GM12878 (cell line): ENCODE results near the gene SLX9. TPM values are rescaled to one million over a fixed set of nuclear protein-coding genes. Genes with fewer than 3 reads are reported as not detected.

Source experiments
- ATF7 ChIP-seq: fragments of 450-650 bp; IDR thresholded peaks from 2 replicates; pipeline ENCODE4 v1.6.1; 2016; ENCODE audit warnings: low read depth, mild to moderate bottlenecking
- BHLHE40 ChIP-seq, 2 experiments: fragments of 450-650 bp in 1 of 2; IDR thresholded peaks; 2 replicates each; pipeline ENCODE4 v1.6.1; 2011 to 2017; ENCODE audit warnings: low read depth in 2 of 2, borderline replicate concordance in 1 of 2, improper control_type of control experiment in 1 of 2, low read length in 1 of 2, mild to moderate bottlenecking in 1 of 2
- CREM ChIP-seq: IDR thresholded peaks from 2 replicates; pipeline ENCODE4 v1.6.1; 2014; ENCODE audit warnings: antibody characterized with exemption, low read depth
- ELK1 ChIP-seq: IDR thresholded peaks from 2 replicates; pipeline ENCODE4 v1.6.1; 2012; ENCODE audit warnings: low read depth, low read length, improper control_type of control experiment
- NKRF ChIP-seq: fragments of 450-650 bp; conservative IDR thresholded peaks from 2 replicates; pipeline ENCODE4 v1.6.1; 2017; ENCODE audit warnings: mild to moderate bottlenecking, moderate library complexity
- NR2F1 ChIP-seq: fragments of 450-650 bp; conservative IDR thresholded peaks from 2 replicates; pipeline ENCODE4 v1.6.1; 2017; ENCODE audit warnings: mild to moderate bottlenecking
- PAX5 ChIP-seq: IDR thresholded peaks from 2 replicates; pipeline ENCODE4 v1.6.1; 2011; ENCODE audit warnings: low read depth, low read length, borderline replicate concordance
- PAX8 ChIP-seq: fragments of 450-650 bp; IDR thresholded peaks from 2 replicates; pipeline ENCODE4 v1.6.1; 2017; ENCODE audit warnings: mild to moderate bottlenecking, moderate library complexity
- POLR2A ChIP-seq: IDR thresholded peaks from 2 replicates; pipeline ENCODE4 v1.6.1; 2011; ENCODE audit warnings: low read depth, mild to moderate bottlenecking, low read length
- RCOR1 ChIP-seq: conservative IDR thresholded peaks from 2 replicates; pipeline ENCODE4 v1.6.1; 2012; ENCODE audit warnings: low read depth, low read length, improper control_type of control experiment
- RELB ChIP-seq: fragments of 450-650 bp; IDR thresholded peaks from 2 replicates; pipeline ENCODE4 v1.6.1; 2017; ENCODE audit warnings: low read depth, mild to moderate bottlenecking, moderate library complexity
- SIN3A ChIP-seq: IDR thresholded peaks from 2 replicates; pipeline ENCODE4 v1.6.1; 2012; ENCODE audit warnings: low read depth, low read length, improper control_type of control experiment
- TBL1XR1 ChIP-seq: IDR thresholded peaks from 2 replicates; pipeline ENCODE4 v1.6.1; 2012; ENCODE audit warnings: low read depth, low read length, improper control_type of control experiment
- ZBTB40 ChIP-seq: fragments of 450-650 bp; IDR thresholded peaks from 2 replicates; pipeline ENCODE4 v1.6.1; 2016; ENCODE audit warnings: mild to moderate bottlenecking, moderate library complexity, borderline replicate concordance
- ZNF687 ChIP-seq: fragments of 450-650 bp; IDR thresholded peaks from 2 replicates; pipeline ENCODE4 v1.6.1; 2017; ENCODE audit warnings: mild to moderate bottlenecking, moderate library complexity
- polyA plus RNA-seq, 11 experiments: library from polyadenylated mRNA; depleted of rRNA in 4 of 11; unstranded in 6 of 11; stranded (reverse) in 5 of 11; fragments of >200 nt; fragmentation: Nextera tagmentation in 4 of 11; fragmentation: Illumina TruSeq in 1 of 11; extraction: Ambion mirVana in 4 of 11; extraction: Trizol in 1 of 11; gene quantifications; 1 replicate in 1 of 11; 2 replicates in 10 of 11; pipeline versions ENCODE4 v1.2.1 to v1.2.3, GENCODE V29; 2011 to 2016; ENCODE audit warnings: inconsistent platforms in 2 of 11, missing spikeins in 2 of 11, low read depth in 1 of 11
- total RNA-seq, 4 experiments: library from RNA; depleted of rRNA in 3 of 4; stranded (reverse); fragments of >200 nt in 3 of 4; fragmentation: Illumina TruSeq in 1 of 4; extraction: Trizol in 1 of 4; gene quantifications; 2 replicates each; pipeline versions ENCODE4 v1.2.1 to v1.2.3, GENCODE V29; 2013 to 2021

SLX9 gene
- total and polyA plus RNA-seq, 10 of the 15 experiments (the other 5 are each of a cell fraction or from before 2014, with no cell fraction given): 0.69 to 81.3 (median 33.9) TPM

- TF ChIP-seq CREM (peak; percentile 51; the same call in 1 of the 2 replicates), POLR2A (peak; percentile 63; the same call in 1 of the 2 replicates), PAX5 (0 out of 2 replicates have a peak, but pooled peaks have one; percentile 10), ATF7 (peak; percentile 69), TBL1XR1 (no peak), NR2F1 (peak; percentile 97), SIN3A (peak; percentile 80), BHLHE40 (IDR thresholded peaks at IDR 0.05; ENCODE audit: borderline replicate concordance in 1 of 2, low read depth in 2 of 2, low read length in 1 of 2) (peak; percentile 40 to 71; a peak in 3 of 4 replicates), NKRF (0 out of 2 replicates have a peak, but pooled peaks have one; percentile 60), RCOR1 (0 out of 2 replicates have a peak, but pooled peaks have one; percentile 70), ZNF687 (peak; percentile 82), RELB (peak; percentile 72), PAX8 (no peak), ZBTB40 (peak; percentile 67; the same call in 1 of the 2 replicates), ELK1 (0 out of 2 replicates have a peak, but pooled peaks have one; percentile 53)
Observed at GRCh38 chr21:44920694-44921604, 18.9 kb upstream of the SLX9 start, which contains the start of gene ITGB2 (continued).
